NCI-H2107 treated with DMSO at 0.1 percent for 48 hours (cell line): ENCODE data around the gene DNAJB6.
"Not testable (repeated sequence)": the region's sequence is repeated elsewhere in the genome, so short reads cannot be mapped to it uniquely, and the experiment has no call there.

Source experiments
- DNase-seq: peaks from one replicate; lab custom pipeline; 2025; ENCODE audit not compliant: unreplicated experiment; lab: John Stamatoyannopoulos, UW

The DNAJB6 gene

GRCh38 chr7:157438121-157439025, 101.6 kb downstream of the DNAJB6 start:
- no peak for DNase-seq

- no peak for DNase-seq
Measured at GRCh38 chr7:157439149-157439548, 102.3 kb downstream of the DNAJB6 start.

GRCh38 chr7:157439761-157440160, 103.0 kb downstream of the DNAJB6 start:
- no peak for DNase-seq

- no peak for DNase-seq
Measured at GRCh38 chr7:157440346-157441022, 103.7 kb downstream of the DNAJB6 start.

- no peak for DNase-seq
Measured at GRCh38 chr7:157441023-157441399, 104.2 kb downstream of the DNAJB6 start.

- no peak for DNase-seq
Measured at GRCh38 chr7:157442456-157442855, 105.7 kb downstream of the DNAJB6 start.

- no peak for DNase-seq
Measured at GRCh38 chr7:157442993-157443831, 106.4 kb downstream of the DNAJB6 start.

GRCh38 chr7:157444011-157444842, 107.4 kb downstream of the DNAJB6 start:
- DNase-seq = no peak

GRCh38 chr7:157444843-157445135, 108.0 kb downstream of the DNAJB6 start:
- DNase-seq = no peak

GRCh38 chr7:157445246-157445955, 108.6 kb downstream of the DNAJB6 start:
- DNase-seq = no peak

GRCh38 chr7:157445956-157446295, 109.1 kb downstream of the DNAJB6 start:
- DNase-seq = no peak

GRCh38 chr7:157446322-157446721, 109.5 kb downstream of the DNAJB6 start:
- no peak for DNase-seq

GRCh38 chr7:157454003-157454402, 117.2 kb downstream of the DNAJB6 start:
- not testable (repeated sequence) for DNase-seq

- no peak for DNase-seq
Measured at GRCh38 chr7:157457355-157458253, 120.8 kb downstream of the DNAJB6 start.

- no peak for DNase-seq
Measured at GRCh38 chr7:157458254-157458633, 121.4 kb downstream of the DNAJB6 start.

- no peak for DNase-seq
Measured at GRCh38 chr7:157459966-157460365, 123.2 kb downstream of the DNAJB6 start.

- DNase-seq = no peak
Measured at GRCh38 chr7:157460721-157461120, 123.9 kb downstream of the DNAJB6 start.

- no peak for DNase-seq
Measured at GRCh38 chr7:157461573-157462418, 125.0 kb downstream of the DNAJB6 start.
